GM18508 (cell line): ENCODE results near the gene TUT7.

Source experiments
- ATAC-seq: cut with Tn5 transposase; IDR thresholded peaks from one replicate; pipeline ENCODE4 v1.9.1; 2021; ENCODE audit warnings: moderate number of reproducible peaks; ENCODE audit not compliant: insufficient read depth, unreplicated experiment

The TUT7 gene

GRCh38 chr9:86259557-86259956 lies 94.7 kb downstream of the TUT7 start, which contains the start of gene C9orf153:
TSS of gene C9orf153 (minus strand) at chr9:86259657. CDS start at chr9:86229603, 30,054 bp downstream.
- ATAC-seq, result no peak

- no peak for ATAC-seq
Measured at GRCh38 chr9:86257391-86257790, 96.8 kb downstream of the TUT7 start.

GRCh38 chr9:86256653-86257052 lies 97.6 kb downstream of the TUT7 start:
- ATAC-seq, result no peak

- no peak for ATAC-seq
Measured at GRCh38 chr9:86253577-86253976, 100.6 kb downstream of the TUT7 start.

GRCh38 chr9:86252870-86253269 lies 101.3 kb downstream of the TUT7 start:
- ATAC-seq, result no peak

- no peak for ATAC-seq
Measured at GRCh38 chr9:86250123-86250522, 104.1 kb downstream of the TUT7 start.

- no peak for ATAC-seq
Measured at GRCh38 chr9:86248746-86249145, 105.5 kb downstream of the TUT7 start.

GRCh38 chr9:86246752-86247161 lies 107.5 kb downstream of the TUT7 start:
- ATAC-seq, result no peak

GRCh38 chr9:86242071-86242470 lies 112.1 kb downstream of the TUT7 start:
- no peak for ATAC-seq

- no peak for ATAC-seq
Measured at GRCh38 chr9:86241216-86241615, 113.0 kb downstream of the TUT7 start.

- no peak for ATAC-seq
Measured at GRCh38 chr9:86238861-86239770, 115.1 kb downstream of the TUT7 start.
